Upper lobe of left lung (tissue), 6 donors: Measurements from ENCODE around the gene PVALEF. TPM values are rescaled to one million over a fixed set of nuclear protein-coding genes. Genes with fewer than 3 reads are reported as not detected.

Experiments
- ATAC-seq, 2 donors: fragments of 200-7000 bp; cut with Tn5 transposase; one replicate each; pipeline ENCODE4 v1.9.1; 2022; ENCODE audit warnings: mild to moderate bottlenecking in 2 of 2, moderate library complexity in 2 of 2; ENCODE audit not compliant: low FRiP score in 2 of 2
- DNase-seq, 2 donors: peaks; one replicate each; pipeline ENCODE4 v3.0.0-alpha.2; 2019 to 2020
- H3K27ac ChIP-seq, 4 donors: fragments of 200-600 bp; sonication (generic); one replicate each; pipeline ENCODE4 v1.5.1; 2016 to 2019
- H3K27me3 ChIP-seq, 4 donors: fragments of 200-600 bp; sonication (generic); one replicate each; pipeline ENCODE4 v1.5.1; 2017 to 2019
- H3K36me3 ChIP-seq, 4 donors: fragments of 200-600 bp; sonication (generic); one replicate each; pipeline ENCODE4 v1.5.1; 2016 to 2019
- H3K4me1 ChIP-seq, 4 donors: fragments of 200-600 bp; sonication (generic); one replicate each; pipeline ENCODE4 v1.5.1; 2018 to 2019
- H3K4me3 ChIP-seq, 4 donors: fragments of 200-600 bp; sonication (generic); one replicate each; pipeline ENCODE4 v1.5.1; 2017 to 2019; ENCODE audit warnings: mild to moderate bottlenecking in 2 of 4, moderate library complexity in 1 of 4
- H3K9me3 ChIP-seq, 4 donors: fragments of 200-600 bp; sonication (generic); one replicate each; pipeline ENCODE4 v1.5.1; 2018 to 2019
- EP300 ChIP-seq, 4 donors: sonication (generic); formaldehyde crosslinking; IDR thresholded peaks; one replicate each; pipeline ENCODE4 v1.5.1; 2017; ENCODE audit warnings: antibody characterized with exemption in 4 of 4, control low read depth in 2 of 4
- POLR2A ChIP-seq, 4 donors: fragments of 450-650 bp; IDR thresholded peaks; one replicate each; pipeline ENCODE4 v1.5.1; 2016 to 2017; ENCODE audit warnings: antibody characterized with exemption in 4 of 4, mild to moderate bottlenecking in 2 of 4
- POLR2AphosphoS5 ChIP-seq, 2 donors: sonication (generic); formaldehyde crosslinking; IDR thresholded peaks; one replicate each; pipeline ENCODE4 v1.5.1; 2017; ENCODE audit warnings: antibody characterized with exemption in 2 of 2
- WGBS, 2 donors: methylation state at CpG; one replicate each; pipeline ENCODE4 v1.1.5; 2017 to 2018; 5-methylcytosine and 5-hydroxymethylcytosine counted together
- total RNA-seq, 6 donors: library from RNA; depleted of rRNA in 4 of 6; stranded (reverse); fragments of >200 nt in 4 of 6; gene quantifications; one replicate each; pipeline versions ENCODE4 v1.1.0 to v1.2.1, GENCODE V29; 2016 to 2021
- TF ChIP-seq, protein P1 (sequence below), 6 experiments: fragments of 450-650 bp in 4 of 6; fragments of 200-600 bp in 2 of 6; sonication (generic) in 2 of 6; IDR thresholded peaks; one replicate each; pipeline ENCODE4 v1.5.1; 2016 to 2019; ENCODE audit warnings: antibody characterized with exemption in 6 of 6
- donor health status: DM: no; HTN: no; CAD: no; lungs with moderate emphysema.
- donor health status: DM: no; HTN: yes; CAD: no; lungs with severe emphysema.

The PVALEF gene
- total RNA-seq, 6 donors from 2014 or later = not detected

DNA sequence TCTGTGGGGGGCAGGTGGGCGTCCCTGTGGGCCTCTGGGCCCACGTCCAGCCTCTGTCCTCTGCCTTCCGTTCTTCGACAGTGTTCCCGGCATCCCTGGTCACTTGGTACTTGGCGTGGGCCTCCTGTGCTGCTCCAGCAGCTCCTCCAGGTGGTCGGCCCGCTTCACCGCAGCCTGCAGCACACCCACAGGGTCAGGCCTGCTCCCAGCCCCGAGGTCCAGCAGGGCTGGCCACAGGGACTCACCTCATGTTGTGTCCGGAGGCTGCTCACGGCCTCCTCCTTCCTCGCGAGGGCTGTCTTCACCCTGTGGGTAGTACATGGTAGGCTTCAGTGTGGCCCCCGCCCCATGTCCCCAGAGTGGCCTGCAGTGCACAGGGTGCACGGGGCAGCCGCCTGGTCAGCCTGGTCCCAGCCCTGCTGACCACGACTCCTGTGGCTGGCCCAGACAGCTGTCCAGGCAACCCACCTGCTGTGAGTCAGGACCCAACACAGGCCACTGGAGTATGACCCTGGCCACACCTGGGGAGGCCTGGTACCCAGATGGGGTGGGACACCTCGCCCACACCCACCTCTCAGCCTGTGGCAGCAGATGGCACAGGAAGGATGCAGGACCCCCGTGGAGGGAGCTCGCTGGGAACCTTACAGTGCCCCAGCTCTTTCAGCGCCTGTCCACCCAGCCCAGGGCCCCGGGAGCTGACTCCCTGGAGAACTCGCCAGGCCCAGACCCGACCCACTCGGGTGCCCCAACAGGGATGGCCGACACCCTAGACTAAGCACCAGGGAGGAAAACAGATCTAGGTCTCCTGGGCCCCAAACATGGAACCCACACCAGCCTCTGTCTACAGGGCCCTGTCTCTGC, 24.6 kb downstream of the PVALEF start:
- no peak for ATAC-seq
- H3K27me3 ChIP-seq = no peaks in the 10 kb centered on the region
- 86 to 87% methylated on average over 11 to 25 of the region's 27 CpGs for WGBS, 2 donors

DNA sequence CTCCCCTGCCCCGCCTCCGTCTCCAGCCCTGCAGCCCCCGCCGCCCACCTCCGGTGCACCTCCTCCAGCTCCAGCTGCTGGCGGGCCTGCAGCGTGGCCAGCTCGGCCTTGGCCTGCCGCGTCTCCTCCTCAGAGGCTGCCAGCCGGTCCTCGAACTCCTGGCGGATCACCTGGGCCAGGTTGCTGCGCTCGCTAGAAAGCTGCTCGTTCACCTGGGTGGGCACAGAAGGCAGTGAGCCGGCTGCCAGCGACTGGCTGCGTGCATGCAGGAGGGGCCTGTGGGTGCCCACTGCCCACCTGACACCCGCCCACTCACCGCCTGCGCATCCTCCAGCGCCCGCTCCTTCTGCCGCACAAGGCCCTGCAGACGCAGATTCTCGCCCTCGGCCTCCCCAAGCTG, 25.3 kb downstream of the PVALEF start:
- H3K27me3 ChIP-seq = no peaks in the 10 kb centered on the region
- H3K27ac ChIP-seq = no peak overlapping the region
- no peak overlapping the region for H3K4me3 ChIP-seq
- no peak for TF ChIP-seq EP300 (IDR thresholded peaks at IDR 0.05)
- TF ChIP-seq POLR2A (IDR thresholded peaks at IDR 0.05) = no peak
- no peak for TF ChIP-seq POLR2AphosphoS5 (IDR thresholded peaks at IDR 0.05)
- TF ChIP-seq, protein P1, sequence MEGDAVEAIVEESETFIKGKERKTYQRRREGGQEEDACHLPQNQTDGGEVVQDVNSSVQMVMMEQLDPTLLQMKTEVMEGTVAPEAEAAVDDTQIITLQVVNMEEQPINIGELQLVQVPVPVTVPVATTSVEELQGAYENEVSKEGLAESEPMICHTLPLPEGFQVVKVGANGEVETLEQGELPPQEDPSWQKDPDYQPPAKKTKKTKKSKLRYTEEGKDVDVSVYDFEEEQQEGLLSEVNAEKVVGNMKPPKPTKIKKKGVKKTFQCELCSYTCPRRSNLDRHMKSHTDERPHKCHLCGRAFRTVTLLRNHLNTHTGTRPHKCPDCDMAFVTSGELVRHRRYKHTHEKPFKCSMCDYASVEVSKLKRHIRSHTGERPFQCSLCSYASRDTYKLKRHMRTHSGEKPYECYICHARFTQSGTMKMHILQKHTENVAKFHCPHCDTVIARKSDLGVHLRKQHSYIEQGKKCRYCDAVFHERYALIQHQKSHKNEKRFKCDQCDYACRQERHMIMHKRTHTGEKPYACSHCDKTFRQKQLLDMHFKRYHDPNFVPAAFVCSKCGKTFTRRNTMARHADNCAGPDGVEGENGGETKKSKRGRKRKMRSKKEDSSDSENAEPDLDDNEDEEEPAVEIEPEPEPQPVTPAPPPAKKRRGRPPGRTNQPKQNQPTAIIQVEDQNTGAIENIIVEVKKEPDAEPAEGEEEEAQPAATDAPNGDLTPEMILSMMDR (IDR thresholded peaks at IDR 0.05) = no peak
- 96 to 97% methylated on average over 19 to 22 of the region's 28 CpGs for WGBS, 2 donors
- DNase-seq = peak in 1 of 2 donors; percentile 78
- H3K36me3 ChIP-seq = peaks cover 0 to 18% (median 9%) of the 10 kb centered on the region in 4 donors
- no peaks in the 10 kb centered on the region for H3K9me3 ChIP-seq
- H3K4me1 ChIP-seq = peaks cover 0 to 9% (median 3%) of the 10 kb centered on the region in 4 donors
- ATAC-seq = no peak

More for the DNA sequence above, 24.6 kb downstream of the PVALEF start:
- TF ChIP-seq POLR2A (IDR thresholded peaks at IDR 0.05) = no peak
- TF ChIP-seq, protein P1 (IDR thresholded peaks at IDR 0.05) = peak in 3 of 6 experiments; percentile 12 to 30 (median 13)
- H3K27ac ChIP-seq = no peak overlapping the region
- H3K36me3 ChIP-seq = peaks cover 0 to 18% (median 6%) of the 10 kb centered on the region in 4 donors
- peaks cover 0 to 9% (median 3%) of the 10 kb centered on the region in 4 donors for H3K4me1 ChIP-seq
- H3K9me3 ChIP-seq = no peaks in the 10 kb centered on the region
- no peak overlapping the region for H3K4me3 ChIP-seq
- DNase-seq = peak in 1 of 2 donors; percentile 77

- DNase-seq (peak in 1 of 2 donors; percentile 74), ATAC-seq (no peak)
- H3K4me1 ChIP-seq = peaks cover 0 to 9% (median 3%) of the 10 kb centered on the region in 4 donors
- H3K36me3 ChIP-seq = peaks cover 0 to 20% (median 9%) of the 10 kb centered on the region in 4 donors
- WGBS, 2 donors = 88 to 93% methylated on average over 14 to 20 of the region's 20 CpGs
- H3K4me3 ChIP-seq = no peak overlapping the region
- TF ChIP-seq, protein P1 (IDR thresholded peaks at IDR 0.05) = no peak
- TF ChIP-seq POLR2A (IDR thresholded peaks at IDR 0.05) = no peak
- TF ChIP-seq EP300 (IDR thresholded peaks at IDR 0.05) = no peak
- no peak for TF ChIP-seq POLR2AphosphoS5 (IDR thresholded peaks at IDR 0.05)
- H3K27ac ChIP-seq = no peak overlapping the region
- no peaks in the 10 kb centered on the region for H3K27me3 ChIP-seq
- no peaks in the 10 kb centered on the region for H3K9me3 ChIP-seq
These were observed 25.8 kb downstream of the PVALEF start for GRCh38 chr17:81191116-81191515.

- H3K36me3 ChIP-seq = peaks cover 0 to 20% (median 9%) of the 10 kb centered on the region in 4 donors
- H3K27ac ChIP-seq = no peak overlapping the region
- no peaks in the 10 kb centered on the region for H3K9me3 ChIP-seq
- H3K4me3 ChIP-seq = no peak overlapping the region
- TF ChIP-seq EP300 (IDR thresholded peaks at IDR 0.05) (no peak), POLR2A (IDR thresholded peaks at IDR 0.05) (no peak), POLR2AphosphoS5 (IDR thresholded peaks at IDR 0.05) (no peak)
- TF ChIP-seq, protein P1 (IDR thresholded peaks at IDR 0.05) = no peak
- WGBS, 2 donors = 96 to 98% methylated on average over 9 to 14 of the region's 14 CpGs
- ATAC-seq (no peak), DNase-seq (peak in 1 of 2 donors; percentile 57)
- H3K4me1 ChIP-seq = peaks cover 0 to 12% (median 6%) of the 10 kb centered on the region in 4 donors
- H3K27me3 ChIP-seq = no peaks in the 10 kb centered on the region
These were observed 26.3 kb downstream of the PVALEF start for GRCh38 chr17:81191646-81192045.
